OCI-LY1 (cell line): ENCODE measurements around the gene TMEM266.

Experiments
- CTCF ChIP-seq: fragments of 200-600 bp; sonication (generic), shearing (Covaris generic); IDR thresholded peaks from 2 replicates; pipeline ENCODE4 v1.5.1; 2017; ENCODE audit warnings: mild to moderate bottlenecking, antibody characterized with exemption, low read length, moderate library complexity, mixed read lengths
- EZH2 ChIP-seq: fragments of 200-600 bp; sonication (generic), shearing (Covaris generic); IDR thresholded peaks from 2 replicates; pipeline ENCODE4 v1.8.0; 2017; ENCODE audit warnings: borderline replicate concordance, mixed run types, mild to moderate bottlenecking, antibody characterized with exemption, low read length, moderate library complexity, mixed read lengths

- TF ChIP-seq EZH2 = no peak
- no peak for TF ChIP-seq CTCF
Measured at GRCh38 chr15:76209942-76210341, 150.2 kb downstream of the TMEM266 start.
